Breast epithelium (tissue), 4 donors: ENCODE measurements around the gene GNB5. TPM values are rescaled to one million over a fixed set of nuclear protein-coding genes. Genes with fewer than 3 reads are reported as not detected.

Source experiments
- DNase-seq, 2 donors: peaks; one replicate each; pipeline ENCODE4 v3.0.0-alpha.2; 2019; ENCODE audit warnings: low spot score in 2 of 2
- H3K27ac ChIP-seq, 2 donors: fragments of 200-600 bp; sonication (generic) in 1 of 2; one replicate each; pipeline ENCODE4 v1.5.1; 2016 to 2019; ENCODE audit warnings: mild to moderate bottlenecking in 1 of 2
- H3K27me3 ChIP-seq, 2 donors: fragments of 200-600 bp; sonication (generic) in 1 of 2; one replicate each; pipeline versions ENCODE4 v1.5.1 to v1.6.0; 2017 to 2019; ENCODE audit warnings: control low read depth in 1 of 2, mild to moderate bottlenecking in 1 of 2
- H3K36me3 ChIP-seq: fragments of 200-600 bp; one replicate; pipeline ENCODE4 v1.5.1; 2019
- H3K4me1 ChIP-seq, 2 donors: fragments of 200-600 bp; sonication (generic); one replicate each; pipeline ENCODE4 v1.5.1; 2016 to 2019; ENCODE audit warnings: control low read depth in 1 of 2
- H3K4me3 ChIP-seq, 3 donors: fragments of 200-600 bp; sonication (generic); 1 replicate in 2 of 3; 2 replicates in 1 of 3; pipeline ENCODE4 v1.5.1; 2016 to 2019; ENCODE audit warnings: mild to moderate bottlenecking in 3 of 3, moderate library complexity in 2 of 3
- H3K9me3 ChIP-seq, 2 donors: fragments of 200-600 bp; sonication (generic) in 1 of 2; one replicate each; pipeline ENCODE4 v1.5.1; 2016 to 2019; ENCODE audit warnings: control low read depth in 1 of 2
- CTCF ChIP-seq, 3 donors: fragments of 450-650 bp; IDR thresholded peaks; one replicate each; pipeline ENCODE4 v1.5.1; 2016 to 2017; ENCODE audit warnings: antibody characterized with exemption in 3 of 3, mild to moderate bottlenecking in 3 of 3, moderate library complexity in 3 of 3
- POLR2A ChIP-seq: fragments of 450-650 bp; IDR thresholded peaks from one replicate; pipeline ENCODE4 v1.6.1; 2016; ENCODE audit warnings: antibody characterized with exemption, mild to moderate bottlenecking, moderate library complexity
- POLR2AphosphoS5 ChIP-seq, 3 donors: sonication (generic); formaldehyde crosslinking; IDR thresholded peaks; one replicate each; pipeline ENCODE4 v1.6.1; 2017; ENCODE audit warnings: antibody characterized with exemption in 3 of 3
- intact Hi-C: fragments of 100-400 bp; cut with DNase I; formaldehyde crosslinking; loops from one replicate; pipeline ENCODE4 v1.15.1; 2023; ENCODE audit warnings: low total_unique reads
- total RNA-seq, 3 donors: library from RNA; depleted of rRNA; stranded (reverse); fragments of >200 nt; gene quantifications; one replicate each; pipeline ENCODE4 v1.1.0, GENCODE V29; 2016

GNB5 gene
- total RNA-seq, 3 donors from 2014 or later: 18.9 to 43.9 (median 43.9) TPM

GRCh38 chr15:52159645-52160044 lies 31.5 kb downstream of the GNB5 start:
- H3K27me3 ChIP-seq: no peaks in the 10 kb centered on the region
- H3K9me3 ChIP-seq: no peaks in the 10 kb centered on the region
- H3K4me3 ChIP-seq: no peak overlapping the region
- TF ChIP-seq POLR2AphosphoS5 (IDR thresholded peaks at IDR 0.05) (no peak), POLR2A (no peak), CTCF (IDR thresholded peaks at IDR 0.05) (no peak)
- H3K36me3 ChIP-seq: no peaks in the 10 kb centered on the region
- no peak for DNase-seq
- no peaks in the 10 kb centered on the region for H3K4me1 ChIP-seq
- intact Hi-C loops: no loop called here
- no peak overlapping the region for H3K27ac ChIP-seq

GRCh38 chr15:52158084-52158765 lies 33.0 kb downstream of the GNB5 start:
- Histone ChIP-seq H3K27me3 (no peaks in the 10 kb centered on the region), H3K4me3 (no peak overlapping the region), H3K4me1 (no peaks in the 10 kb centered on the region), H3K9me3 (no peaks in the 10 kb centered on the region), H3K36me3 (no peaks in the 10 kb centered on the region), H3K27ac (no peak overlapping the region)
- intact Hi-C loops: no loop called here
- TF ChIP-seq POLR2A (no peak), CTCF (IDR thresholded peaks at IDR 0.05) (no peak), POLR2AphosphoS5 (IDR thresholded peaks at IDR 0.05) (no peak)
- DNase-seq: no peak

GRCh38 chr15:52155878-52156277 lies 35.3 kb downstream of the GNB5 start:
- DNase-seq: no peak
- H3K4me1 ChIP-seq: no peaks in the 10 kb centered on the region
- no peaks in the 10 kb centered on the region for H3K9me3 ChIP-seq
- no peak overlapping the region for H3K27ac ChIP-seq
- TF ChIP-seq POLR2AphosphoS5 (IDR thresholded peaks at IDR 0.05) (no peak), POLR2A (no peak)
- no peaks in the 10 kb centered on the region for H3K27me3 ChIP-seq
- intact Hi-C loops: no loop called here
- no peak overlapping the region for H3K4me3 ChIP-seq
- no peaks in the 10 kb centered on the region for H3K36me3 ChIP-seq

GRCh38 chr15:52154896-52155865 lies 36.0 kb downstream of the GNB5 start:
- no peaks in the 10 kb centered on the region for H3K36me3 ChIP-seq
- H3K9me3 ChIP-seq: no peaks in the 10 kb centered on the region
- DNase-seq: no peak
- no peak overlapping the region for H3K27ac ChIP-seq
- H3K4me1 ChIP-seq: no peaks in the 10 kb centered on the region
- no peaks in the 10 kb centered on the region for H3K27me3 ChIP-seq
- no peak overlapping the region for H3K4me3 ChIP-seq
- intact Hi-C loops: no loop called here
- no peak for TF ChIP-seq POLR2A
- no peak for TF ChIP-seq CTCF (IDR thresholded peaks at IDR 0.05)
- TF ChIP-seq POLR2AphosphoS5 (IDR thresholded peaks at IDR 0.05): no peak

- H3K4me3 ChIP-seq: no peak overlapping the region
- DNase-seq: no peak
Measured at GRCh38 chr15:52153900-52154895, 37.0 kb downstream of the GNB5 start.

More at GRCh38 chr15:52153900-52154895, 37.0 kb downstream of the GNB5 start:
- Histone ChIP-seq H3K4me1 (no peaks in the 10 kb centered on the region), H3K9me3 (no peaks in the 10 kb centered on the region), H3K27ac (no peak overlapping the region), H3K36me3 (no peaks in the 10 kb centered on the region), H3K27me3 (no peaks in the 10 kb centered on the region)
- TF ChIP-seq POLR2A: no peak
- TF ChIP-seq POLR2AphosphoS5 (IDR thresholded peaks at IDR 0.05): no peak
- intact Hi-C loops: no loop called here
